Liver (tissue), 9 donors: ENCODE results near the gene SERPINE1. TPM values are rescaled to one million over a fixed set of nuclear protein-coding genes. Genes with fewer than 3 reads are reported as not detected.

Experiments
- DNase-seq: peaks from one replicate; pipeline ENCODE4 v3.0.0-alpha.2; 2017; ENCODE audit warnings: low spot score
- H3K27ac ChIP-seq, 2 donors: one replicate each; pipeline ENCODE4 v1.7.0; 2013; ENCODE audit warnings: inconsistent platforms in 2 of 2, low read length in 2 of 2, control low read depth in 1 of 2, low read depth in 1 of 2, mild to moderate bottlenecking in 1 of 2
- H3K27me3 ChIP-seq, 4 donors: one replicate each; pipeline versions ENCODE4 v1.6.1 to v1.7.0; 2013; ENCODE audit warnings: low read length in 3 of 4, inconsistent platforms in 1 of 4, mild to moderate bottlenecking in 1 of 4, moderate library complexity in 1 of 4; ENCODE audit not compliant: control insufficient read depth in 4 of 4, insufficient read depth in 4 of 4
- H3K36me3 ChIP-seq, 4 donors: one replicate each; pipeline versions ENCODE4 v1.6.1 to v1.7.0; 2013; ENCODE audit warnings: low read length in 3 of 4, mild to moderate bottlenecking in 3 of 4, low read depth in 1 of 4, moderate library complexity in 1 of 4; ENCODE audit not compliant: control insufficient read depth in 4 of 4, insufficient read depth in 3 of 4
- H3K4me1 ChIP-seq, 4 donors: one replicate each; pipeline versions ENCODE4 v1.6.1 to v1.7.0; 2013; ENCODE audit warnings: low read length in 3 of 4, mild to moderate bottlenecking in 3 of 4, moderate library complexity in 1 of 4; ENCODE audit not compliant: control insufficient read depth in 4 of 4, insufficient read depth in 4 of 4
- H3K4me3 ChIP-seq, 3 donors: one replicate each; pipeline versions ENCODE4 v1.6.1 to v1.7.0; 2013; ENCODE audit warnings: low read length in 3 of 3, control low read depth in 1 of 3, low read depth in 1 of 3, mild to moderate bottlenecking in 1 of 3
- H3K9ac ChIP-seq, 2 donors: one replicate each; pipeline ENCODE4 v1.7.0; 2013; ENCODE audit warnings: low read length in 2 of 2, mild to moderate bottlenecking in 2 of 2, moderate library complexity in 2 of 2, control low read depth in 1 of 2, low read depth in 1 of 2
- H3K9me3 ChIP-seq, 4 donors: one replicate each; pipeline versions ENCODE4 v1.6.1 to v1.7.0; 2013; ENCODE audit warnings: low read length in 3 of 4; ENCODE audit not compliant: control insufficient read depth in 4 of 4
- ATF3 ChIP-seq: IDR thresholded peaks from 2 replicates; pipeline ENCODE4 v1.6.1; 2016; ENCODE audit warnings: antibody characterized with exemption
- CTCF ChIP-seq: fragments of 150-350 bp; IDR thresholded peaks from 2 replicates; pipeline ENCODE4 v1.5.1; 2017; ENCODE audit warnings: improper control_type of control experiment, low read depth, low read length; ENCODE audit not compliant: missing input control
- FOXA1 ChIP-seq: IDR thresholded peaks from 2 replicates; pipeline ENCODE4 v1.6.1; 2016; ENCODE audit warnings: antibody characterized with exemption
- FOXA2 ChIP-seq: IDR thresholded peaks from 2 replicates; pipeline ENCODE4 v1.6.1; 2016; ENCODE audit warnings: antibody characterized with exemption
- GABPA ChIP-seq, 2 donors: IDR thresholded peaks in 1 of 2; conservative IDR thresholded peaks in 1 of 2; 2 replicates each; pipeline ENCODE4 v1.6.1; 2016; ENCODE audit warnings: antibody characterized with exemption in 2 of 2, mild to moderate bottlenecking in 1 of 2, moderate library complexity in 1 of 2
- HNF4A ChIP-seq, 2 donors: conservative IDR thresholded peaks; 2 replicates each; pipeline ENCODE4 v1.6.1; 2016; ENCODE audit warnings: antibody characterized with exemption in 2 of 2, mild to moderate bottlenecking in 2 of 2
- MAX ChIP-seq: IDR thresholded peaks from 2 replicates; pipeline ENCODE4 v1.6.1; 2016; ENCODE audit warnings: antibody characterized with exemption
- NR2F2 ChIP-seq: IDR thresholded peaks from 2 replicates; pipeline ENCODE4 v1.6.1; 2016; ENCODE audit warnings: antibody characterized with exemption
- RAD21 ChIP-seq, 2 donors: IDR thresholded peaks; 2 replicates each; pipeline ENCODE4 v1.6.1; 2016; ENCODE audit warnings: antibody characterized with exemption in 2 of 2, mild to moderate bottlenecking in 2 of 2
- REST ChIP-seq: IDR thresholded peaks from 2 replicates; pipeline ENCODE4 v1.6.1; 2016; ENCODE audit warnings: antibody characterized with exemption, mild to moderate bottlenecking
- RXRA ChIP-seq, 2 donors: IDR thresholded peaks; 2 replicates each; pipeline ENCODE4 v1.6.1; 2017 to 2018; ENCODE audit warnings: antibody characterized with exemption in 2 of 2, mild to moderate bottlenecking in 1 of 2
- SP1 ChIP-seq: IDR thresholded peaks from 2 replicates; pipeline ENCODE4 v1.6.1; 2018; ENCODE audit warnings: antibody characterized with exemption, mild to moderate bottlenecking
- TAF1 ChIP-seq: conservative IDR thresholded peaks from 2 replicates; pipeline ENCODE4 v1.6.1; 2016; ENCODE audit warnings: antibody characterized with exemption, mild to moderate bottlenecking
- YY1 ChIP-seq: IDR thresholded peaks from 2 replicates; pipeline ENCODE4 v1.6.1; 2016; ENCODE audit warnings: antibody characterized with exemption, mild to moderate bottlenecking
- ZBTB33 ChIP-seq: IDR thresholded peaks from 2 replicates; pipeline ENCODE4 v1.6.1; 2016; ENCODE audit warnings: antibody characterized with exemption
- WGBS: extraction: QIAGEN DNeasy Blood & Tissue Kit; methylation state at CpG from one replicate; pipeline ENCODE4 v1.1.7; 2013; 5-methylcytosine and 5-hydroxymethylcytosine counted together
- polyA plus RNA-seq, 2 donors: library from polyadenylated mRNA; stranded (reverse) in 1 of 2; unstranded in 1 of 2; fragments of 200-250 nt in 1 of 2; fragments of >200 nt in 1 of 2; fragmentation: Nextera tagmentation in 1 of 2; extraction: Ambion mirVana in 1 of 2; gene quantifications; one replicate each; pipeline versions ENCODE4 v1.2.1 to v1.2.3, GENCODE V29; 2013 to 2015
- total RNA-seq, 2 donors: library from RNA; depleted of rRNA; stranded (reverse); fragments of >200 nt; gene quantifications; one replicate each; pipeline ENCODE4 v1.2.3, GENCODE V29; 2014
- donor health status: healthy.
- donor health status: healthy.
- donor health status: healthy.
- donor health status: healthy.
- donor health status: healthy.

SERPINE1 gene
- total and polyA plus RNA-seq, 4 donors, result 0.93 to 18.6 (median 8.0) TPM

GRCh38 chr7:101100858-101101847 lies 25.8 kb upstream of the SERPINE1 start:
- Histone ChIP-seq H3K27me3 (no peaks in the 10 kb centered on the region), H3K36me3 (no peaks in the 10 kb centered on the region), H3K9me3 (no peaks in the 10 kb centered on the region), H3K27ac (peak overlapping the region; percentile 50 to 85), H3K4me1 (peaks cover 12 to 47% (median 23%) of the 10 kb centered on the region in 4 donors), H3K9ac (no peak overlapping the region), H3K4me3 (no peak overlapping the region)
- DNase-seq, result no peak
- TF ChIP-seq CTCF (no peak), TAF1 (no peak), MAX (no peak), GABPA (IDR thresholded peaks at IDR 0.05 in 1 of 2, conservative IDR thresholded peaks at IDR 0.05 in 1 of 2) (no peak), ATF3 (no peak), NR2F2 (no peak), RAD21 (IDR thresholded peaks at IDR 0.05) (no peak), SP1 (no peak), YY1 (no peak), HNF4A (conservative IDR thresholded peaks at IDR 0.05) (no peak)
- 94% methylated on average over 18 of the region's 18 CpGs for WGBS

- WGBS, result 92% methylated on average over 6 of the region's 6 CpGs
- H3K36me3 ChIP-seq, result no peaks in the 10 kb centered on the region
- no peaks in the 10 kb centered on the region for H3K27me3 ChIP-seq
- H3K4me1 ChIP-seq, result peaks cover 8 to 39% (median 19%) of the 10 kb centered on the region in 4 donors
- no peak overlapping the region for H3K4me3 ChIP-seq
- H3K9me3 ChIP-seq, result no peaks in the 10 kb centered on the region
- no peak for TF ChIP-seq YY1
- no peak for TF ChIP-seq HNF4A (conservative IDR thresholded peaks at IDR 0.05)
- TF ChIP-seq RXRA (IDR thresholded peaks at IDR 0.05), result no peak
- no peak for TF ChIP-seq FOXA1
- TF ChIP-seq ZBTB33, result no peak
- no peak for TF ChIP-seq FOXA2
- TF ChIP-seq REST, result no peak
- no peak for TF ChIP-seq GABPA (IDR thresholded peaks at IDR 0.05 in 1 of 2, conservative IDR thresholded peaks at IDR 0.05 in 1 of 2)
- TF ChIP-seq TAF1, result no peak
- TF ChIP-seq SP1, result no peak
- no peak for TF ChIP-seq CTCF
- H3K27ac ChIP-seq, result peak overlapping the region in 1 of 2 donors; percentile 85
- DNase-seq, result no peak
- no peak overlapping the region for H3K9ac ChIP-seq
Measured at GRCh38 chr7:101102026-101102425, 24.9 kb upstream of the SERPINE1 start.
